ENCODE results near the gene ADCY6.

Gene ADCY6

GRCh38 chr12:48815126-48816110, 26.5 kb upstream of the ADCY6 start:
- no peak for DNase-seq (ENCODE audit: low spot score)

GRCh38 chr12:48814262-48815125, 25.6 kb upstream of the ADCY6 start:
- peak; percentile 89 for DNase-seq (ENCODE audit: low spot score)

- DNase-seq (ENCODE audit: low spot score), result no peak
Measured at GRCh38 chr12:48813465-48814261, 24.8 kb upstream of the ADCY6 start.

DNA sequence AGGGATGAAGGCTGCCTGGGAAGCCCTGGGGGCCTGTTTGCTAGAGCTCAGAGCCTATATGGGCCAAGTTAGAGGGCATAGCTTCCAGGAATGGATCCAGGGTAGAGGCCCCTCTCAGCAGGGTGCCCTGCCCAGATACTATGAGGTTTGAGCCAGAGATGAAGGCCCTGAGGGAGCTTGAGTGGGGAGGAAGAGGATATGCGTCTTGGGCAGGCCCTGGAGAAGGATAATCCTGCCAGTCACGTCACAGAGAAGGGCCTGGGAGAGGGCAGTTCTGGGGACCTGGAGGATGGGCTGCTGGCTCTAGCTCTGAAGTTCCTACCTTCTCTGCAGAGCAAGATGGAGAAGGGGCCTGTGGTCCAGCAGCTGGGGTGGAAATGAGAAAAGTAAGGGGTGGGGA, 23.5 kb upstream of the ADCY6 start:
- no peak for DNase-seq (ENCODE audit: low spot score)

GRCh38 chr12:48811437-48812090, 22.7 kb upstream of the ADCY6 start:
- DNase-seq (ENCODE audit: low spot score), result no peak

- no peak for DNase-seq (ENCODE audit: low spot score)
Measured at GRCh38 chr12:48810903-48811431, 22.1 kb upstream of the ADCY6 start.

GRCh38 chr12:48807981-48808380, 19.1 kb upstream of the ADCY6 start:
- DNase-seq (ENCODE audit: low spot score), result no peak

GRCh38 chr12:48803675-48804074, 14.8 kb upstream of the ADCY6 start:
- no peak for DNase-seq (ENCODE audit: low spot score)

DNA sequence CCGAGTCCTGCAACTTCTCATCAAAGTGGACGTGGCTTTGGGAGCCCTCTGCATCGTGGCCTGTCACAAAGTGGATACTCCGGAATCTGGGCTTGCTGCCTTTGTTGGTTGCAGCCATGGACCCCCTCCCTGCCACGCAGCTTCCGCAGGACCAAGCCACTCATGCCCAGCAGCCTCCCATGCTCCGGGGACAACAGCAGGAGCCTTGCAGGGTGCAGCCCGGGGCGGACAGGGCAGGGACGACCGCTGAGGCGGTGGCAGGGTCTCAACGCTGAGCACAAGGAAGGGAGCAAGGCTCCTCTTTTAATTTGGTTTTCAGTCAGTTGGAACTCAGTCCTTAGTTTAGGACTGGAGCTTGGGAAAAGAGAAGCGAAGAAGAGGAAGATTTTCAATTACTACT, 12.1 kb upstream of the ADCY6 start:
- no peak for DNase-seq (ENCODE audit: low spot score)

DNA sequence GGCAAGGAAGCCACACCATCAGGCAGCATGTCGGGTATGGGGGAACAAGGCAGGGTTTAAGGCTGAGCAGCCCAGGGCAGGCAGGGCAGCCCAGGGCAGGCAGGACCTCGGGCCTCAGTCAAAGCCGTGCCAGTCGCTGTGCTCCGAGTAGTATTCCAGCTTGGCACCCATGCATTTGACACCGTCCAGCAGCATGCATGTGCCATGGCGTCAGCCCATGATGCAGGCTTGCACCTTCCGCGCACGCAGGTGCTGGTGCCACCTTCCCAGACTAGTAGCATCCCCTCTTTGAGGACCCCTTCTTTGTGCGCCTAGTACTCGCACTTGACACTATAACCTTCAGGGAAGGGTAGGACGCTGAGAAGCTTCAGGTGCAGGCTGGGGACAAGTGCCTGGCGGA, 11.6 kb upstream of the ADCY6 start:
- DNase-seq (ENCODE audit: low spot score), result no peak

GRCh38 chr12:48796976-48797375, 8.1 kb upstream of the ADCY6 start:
- DNase-seq (ENCODE audit: low spot score), result no peak

DNA sequence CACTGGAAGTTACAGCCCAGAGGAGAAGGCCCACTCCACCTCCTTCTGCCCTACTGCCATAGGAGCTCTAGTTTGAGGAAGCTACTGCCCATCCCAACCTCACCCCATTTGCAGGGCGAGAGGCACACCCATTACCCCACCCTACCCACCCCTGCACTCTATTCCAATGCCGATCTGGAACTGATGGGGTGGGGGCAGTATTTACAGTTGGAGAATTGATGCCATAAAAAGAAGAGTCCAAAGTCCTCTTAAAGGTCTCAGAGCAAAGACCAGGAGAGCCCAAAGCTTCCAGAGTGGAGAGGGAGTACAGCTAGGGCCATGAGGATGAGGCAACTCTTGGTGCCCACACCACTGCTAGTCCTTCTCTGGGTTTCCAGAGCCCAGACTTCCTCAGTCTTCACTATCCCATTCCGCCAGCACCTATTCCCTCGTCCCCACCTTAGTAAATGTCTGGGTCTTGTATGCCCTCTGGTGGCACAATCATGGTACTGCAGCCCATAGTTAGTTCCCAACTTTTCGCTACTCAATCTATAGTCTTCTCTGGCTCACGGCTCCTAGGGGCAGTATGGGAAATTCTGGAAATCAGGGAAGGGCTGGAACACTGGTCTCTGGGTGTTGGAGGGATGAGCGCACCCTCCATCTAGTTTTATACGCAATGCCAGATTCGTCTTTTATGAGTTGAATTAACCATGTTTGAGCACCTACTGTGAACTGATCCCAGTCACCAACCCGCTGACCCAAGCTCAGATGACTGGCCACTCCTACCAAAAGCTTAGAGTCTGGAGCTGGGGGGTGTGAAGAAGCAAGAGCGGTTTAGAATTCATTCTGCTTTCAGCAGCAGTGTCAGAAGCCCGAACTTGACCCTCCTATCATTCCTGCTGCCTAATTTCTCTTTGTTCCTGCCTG, 6.9 kb upstream of the ADCY6 start:
- peak; percentile 77 for DNase-seq (ENCODE audit: low spot score)

DNA sequence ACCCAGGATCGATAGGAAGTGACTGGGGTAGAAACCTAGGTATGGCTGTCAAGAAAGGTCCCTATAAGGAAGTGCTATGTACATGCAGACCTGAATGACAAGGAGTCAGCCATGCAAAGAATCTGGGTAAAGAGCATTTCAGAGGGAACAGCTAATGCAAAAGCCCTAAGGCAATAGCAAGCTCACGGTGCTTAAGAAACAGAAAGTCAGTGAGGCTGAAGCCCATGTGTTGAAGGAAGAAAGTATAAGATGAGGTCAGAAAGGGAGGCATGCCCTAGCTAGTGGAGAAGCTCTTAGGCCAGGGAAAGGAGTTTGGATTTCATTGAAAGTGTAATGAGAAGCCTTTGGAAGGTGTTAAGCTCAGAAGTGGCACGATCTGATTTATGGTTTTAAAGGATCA, 6.0 kb upstream of the ADCY6 start:
- no peak for DNase-seq (ENCODE audit: low spot score)

DNA sequence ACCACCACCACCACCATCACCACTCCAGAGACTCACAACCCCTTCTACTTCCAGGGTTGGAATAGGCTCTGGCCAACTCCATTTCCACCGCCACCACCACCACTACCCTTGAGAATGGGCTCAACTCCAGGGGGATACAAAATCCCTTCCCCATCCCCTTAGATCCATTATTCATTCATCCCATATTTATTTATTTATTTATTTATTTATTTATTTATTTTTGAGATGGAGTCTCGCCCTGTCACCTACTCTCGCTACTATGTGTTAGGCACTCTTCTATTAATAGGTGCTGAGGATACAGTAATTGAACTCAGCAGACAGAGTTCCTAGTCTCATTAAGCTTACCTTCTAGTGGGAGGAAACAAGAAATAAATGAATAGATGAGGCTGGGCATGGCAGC, 4.8 kb upstream of the ADCY6 start:
- DNase-seq (ENCODE audit: low spot score), result no peak

DNA sequence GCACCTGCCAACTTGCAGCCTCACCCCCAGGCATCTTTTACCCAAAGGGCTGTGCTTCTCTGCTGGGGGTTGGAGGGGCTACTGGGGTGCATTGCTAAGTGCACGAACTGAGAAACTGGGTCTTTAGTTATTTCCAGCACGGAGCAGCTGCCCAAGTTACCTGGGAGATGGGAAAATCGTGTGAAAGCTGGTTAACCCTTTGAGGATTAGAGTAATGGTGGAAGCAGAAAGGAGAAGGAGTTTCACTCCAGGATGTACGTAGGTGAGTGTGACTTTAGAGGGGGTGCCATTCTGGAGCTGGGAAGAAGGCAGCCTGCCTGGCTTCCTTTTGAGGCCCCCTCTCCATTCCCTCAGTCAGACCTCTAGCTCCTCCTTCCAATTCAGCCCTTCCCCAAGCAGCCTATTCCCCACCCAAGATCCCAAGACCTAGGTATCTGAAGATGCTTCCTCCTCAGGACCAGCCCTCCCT, 1.0 kb upstream of the ADCY6 start:
- DNase-seq (ENCODE audit: low spot score), result no peak

GRCh38 chr12:48788524-48788853, 400 bp downstream of the ADCY6 start:
- DNase-seq (ENCODE audit: low spot score), result no peak

- no peak for DNase-seq (ENCODE audit: low spot score)
Measured at GRCh38 chr12:48787791-48788523, 932 bp downstream of the ADCY6 start.

DNA sequence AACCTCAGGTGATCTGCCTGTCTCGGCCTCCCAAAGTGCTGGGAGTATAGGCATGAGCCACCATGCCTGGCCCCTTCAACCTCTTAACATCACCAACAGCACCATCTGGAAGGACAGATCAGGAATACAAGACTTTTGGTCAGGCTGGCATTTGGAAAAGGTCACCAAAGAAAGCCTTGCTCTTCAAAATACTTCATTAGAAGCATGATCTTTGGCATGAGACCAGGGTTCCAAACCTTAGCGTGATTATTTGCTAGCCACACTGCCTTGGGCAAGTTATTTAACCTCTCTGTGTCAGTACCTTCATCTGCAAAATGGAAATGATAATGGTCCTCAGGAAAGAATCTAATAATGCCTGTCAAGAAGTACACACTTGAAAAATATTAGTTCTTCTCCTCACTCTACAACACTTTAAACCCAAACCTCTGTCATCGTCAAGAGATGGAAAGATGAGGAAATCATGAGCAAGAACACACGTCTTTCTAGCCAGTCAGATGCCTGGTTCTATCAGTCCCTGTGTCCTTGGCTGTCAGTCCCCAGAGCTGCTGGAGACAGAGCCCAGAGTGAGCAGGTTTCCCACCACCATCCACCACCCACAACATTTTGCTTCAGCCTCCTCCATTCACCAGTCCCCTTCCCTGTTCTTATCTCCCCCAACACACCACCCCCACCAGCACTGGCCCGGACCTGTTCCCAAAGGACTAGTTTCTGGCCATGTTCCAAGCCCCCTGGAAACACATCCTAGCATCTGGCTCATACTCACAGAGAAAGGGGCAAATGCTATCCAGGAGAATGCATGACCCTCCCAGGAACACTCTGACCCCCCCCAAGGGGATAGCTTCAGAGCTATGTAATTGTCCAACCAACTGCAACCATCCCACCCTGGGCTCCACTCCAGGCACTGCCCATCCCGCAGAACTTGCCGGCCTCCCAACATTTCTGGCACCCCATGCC, 2.0 kb downstream of the ADCY6 start:
- no peak for DNase-seq (ENCODE audit: low spot score)
